Stimulated activated CD8-positive, alpha-beta memory T cell treated with anti-CD3 and anti-CD28 coated beads, Interleukin-2, amount 100 ng/mL, for 1 hour (primary cell): ENCODE data around the gene GRID1.

ENCODE experiments used
- DNase-seq, 2 donors: peaks; one replicate each; pipeline ENCODE4 v3.0.0-alpha.2; 2020; ENCODE audit warnings: low read depth in 2 of 2

The GRID1 gene

DNA sequence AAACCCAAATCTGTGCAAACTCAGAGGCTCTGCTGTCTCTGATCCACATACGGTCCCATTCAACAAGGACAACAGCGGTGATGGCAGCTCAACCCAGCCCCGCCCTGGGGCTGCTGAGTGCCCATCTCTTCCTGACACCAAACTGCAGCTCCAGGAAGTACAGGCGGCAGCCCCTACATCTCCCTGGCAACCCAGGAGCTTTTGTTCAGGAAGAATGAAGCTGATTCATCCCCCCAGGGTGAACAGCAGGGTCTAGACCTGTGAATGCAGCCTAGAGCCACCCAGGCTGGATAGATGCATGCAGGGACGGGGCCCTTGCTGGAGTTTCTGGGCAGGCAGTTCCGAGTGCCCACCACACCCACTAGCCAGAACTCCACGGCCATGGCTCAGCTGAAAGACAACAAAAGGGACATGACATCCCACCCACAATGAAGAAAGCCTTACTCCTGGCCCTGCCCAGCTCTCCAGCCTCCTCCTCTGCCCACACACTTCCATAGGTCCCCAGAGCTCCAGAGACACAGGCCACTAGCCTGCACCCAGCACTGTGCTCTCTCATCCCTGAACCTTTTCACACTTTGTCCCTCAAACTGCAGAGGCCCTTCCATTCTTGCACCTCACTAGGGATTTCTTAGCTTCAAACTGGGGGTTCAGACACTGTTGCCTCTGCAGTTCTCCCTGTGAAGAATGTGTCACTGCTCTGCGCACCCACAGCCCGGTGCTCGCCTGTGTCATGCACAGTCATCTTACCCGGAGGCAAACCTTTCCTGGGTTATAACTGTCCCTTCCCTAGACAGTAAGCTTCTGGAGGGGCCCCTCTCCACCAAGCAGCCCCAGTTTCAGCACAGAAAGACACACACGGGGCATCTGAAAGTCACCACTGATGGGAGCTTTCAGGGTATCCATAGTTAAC is 99.1 kb downstream of the GRID1 start:
- DNase-seq, result no peak

- no peak for DNase-seq
These were observed 100.0 kb downstream of the GRID1 start for GRCh38 chr10:86266446-86267242.

DNA sequence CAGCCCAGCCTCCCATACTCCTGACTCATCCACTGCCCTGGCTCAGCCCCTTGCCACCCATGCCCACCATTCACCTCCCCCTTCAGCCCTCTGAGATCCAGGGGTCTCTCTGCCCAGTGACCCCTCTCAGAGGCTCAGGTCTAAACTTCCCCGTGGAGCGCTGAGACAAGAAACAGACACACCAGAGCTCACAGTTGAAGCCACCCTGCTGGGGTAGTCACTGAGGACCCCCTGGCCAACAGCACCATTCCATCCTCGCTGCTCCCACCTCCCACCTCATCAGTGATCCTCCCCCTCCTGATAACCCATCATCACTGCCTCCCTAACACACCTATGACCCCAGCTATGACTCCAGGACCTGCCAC is 100.7 kb downstream of the GRID1 start:
- DNase-seq, result no peak

GRCh38 chr10:86265236-86265894 is 101.2 kb downstream of the GRID1 start:
- DNase-seq, result no peak

- no peak for DNase-seq
These were observed 101.9 kb downstream of the GRID1 start for GRCh38 chr10:86264481-86265231.

GRCh38 chr10:86263907-86264306 is 102.7 kb downstream of the GRID1 start:
- DNase-seq, result no peak

DNA sequence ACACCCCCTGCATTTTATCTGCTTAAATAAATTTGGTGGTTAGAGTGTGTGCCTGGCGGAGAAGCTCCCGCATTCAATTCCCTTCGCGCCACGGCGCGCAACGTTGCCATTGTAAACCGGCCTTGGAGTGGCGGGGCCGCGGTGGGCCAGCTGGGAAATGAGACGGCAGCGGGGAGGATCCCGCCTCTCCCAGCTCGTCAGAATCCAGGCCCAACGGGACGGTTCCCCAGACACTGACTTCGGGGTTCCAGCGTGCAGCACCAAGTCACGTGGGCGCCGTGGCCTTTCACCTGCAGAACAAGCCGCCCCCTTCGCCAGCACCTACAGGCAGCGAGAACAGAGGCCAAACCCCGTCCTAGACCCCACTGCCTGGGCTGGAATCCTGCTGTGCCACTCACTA is 103.4 kb downstream of the GRID1 start:
- DNase-seq, result no peak

- DNase-seq, result no peak
These were observed 103.9 kb downstream of the GRID1 start for GRCh38 chr10:86262688-86263181.

GRCh38 chr10:86261941-86262687 is 104.5 kb downstream of the GRID1 start:
- DNase-seq, result no peak

- DNase-seq, result no peak
These were observed 105.1 kb downstream of the GRID1 start for GRCh38 chr10:86261470-86261869.

DNA sequence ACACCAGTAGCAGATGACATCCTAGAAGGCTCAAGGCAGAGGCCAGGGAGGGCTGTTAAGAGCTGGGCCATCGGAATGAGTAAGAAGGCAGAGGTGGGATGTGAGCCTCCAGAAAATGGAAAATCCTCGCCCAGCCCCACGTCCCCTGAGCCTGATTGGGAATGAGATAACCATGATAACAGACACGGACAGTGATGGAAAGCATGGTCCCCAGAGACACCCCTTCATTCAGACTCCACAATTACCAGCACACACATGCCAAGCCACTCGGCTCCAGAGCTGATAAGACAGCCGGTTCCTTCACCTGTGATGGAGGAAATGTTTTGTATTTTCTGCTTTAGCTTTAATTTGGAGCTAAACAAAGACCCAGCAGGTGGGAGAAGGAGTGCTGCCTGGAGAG is 106.0 kb downstream of the GRID1 start:
- no peak for DNase-seq

DNA sequence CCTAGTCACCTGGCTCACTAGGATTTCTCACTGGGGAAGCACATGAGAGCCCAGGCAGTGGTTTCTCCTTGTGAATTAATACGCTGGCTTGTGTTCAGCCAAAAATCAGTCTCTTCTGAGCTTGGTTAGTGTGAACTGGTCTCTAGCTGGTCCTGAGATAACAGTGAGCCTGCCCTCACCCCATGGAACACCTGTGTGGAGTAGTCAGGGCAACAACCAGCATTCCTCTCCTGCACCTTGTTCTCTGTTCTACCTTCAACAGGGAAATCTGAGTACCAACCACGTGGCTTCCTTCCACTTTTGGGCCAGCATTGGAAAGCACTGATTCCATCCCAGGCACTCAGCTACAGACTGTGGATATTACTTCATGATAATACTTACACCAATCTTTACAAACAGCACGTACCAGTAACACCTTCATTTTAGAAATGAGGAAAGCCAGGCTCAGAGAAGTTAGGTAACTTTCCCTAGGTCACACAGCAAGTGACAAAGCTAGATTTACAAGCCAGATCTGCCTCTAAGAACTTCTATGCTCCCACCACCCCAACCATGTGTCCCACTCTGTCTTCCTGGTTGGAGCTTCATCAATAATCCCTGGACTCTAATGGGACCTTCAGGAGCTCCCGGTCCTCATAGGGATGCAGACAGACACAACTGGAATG is 106.6 kb downstream of the GRID1 start:
- no peak for DNase-seq

- DNase-seq, result no peak
These were observed 107.7 kb downstream of the GRID1 start for GRCh38 chr10:86258941-86259340.

DNA sequence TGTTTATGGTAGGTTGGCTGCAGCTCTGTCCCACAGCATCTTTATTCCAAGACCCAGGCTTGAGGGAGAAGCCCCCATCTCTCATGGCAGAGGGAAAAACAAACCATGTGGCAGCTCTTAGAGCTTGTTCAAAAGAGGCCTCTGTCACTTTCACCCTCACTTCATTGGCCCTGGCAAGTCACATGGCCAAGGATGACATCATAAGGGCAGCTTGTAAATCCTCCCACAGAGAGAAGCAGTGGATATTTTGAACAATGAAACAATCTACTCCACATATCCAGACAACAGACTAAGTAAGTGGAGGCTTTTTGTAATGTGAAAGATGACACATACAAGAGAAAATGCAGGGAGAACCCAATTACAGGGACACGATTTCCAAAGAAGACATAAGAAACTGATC is 108.1 kb downstream of the GRID1 start:
- no peak for DNase-seq

DNA sequence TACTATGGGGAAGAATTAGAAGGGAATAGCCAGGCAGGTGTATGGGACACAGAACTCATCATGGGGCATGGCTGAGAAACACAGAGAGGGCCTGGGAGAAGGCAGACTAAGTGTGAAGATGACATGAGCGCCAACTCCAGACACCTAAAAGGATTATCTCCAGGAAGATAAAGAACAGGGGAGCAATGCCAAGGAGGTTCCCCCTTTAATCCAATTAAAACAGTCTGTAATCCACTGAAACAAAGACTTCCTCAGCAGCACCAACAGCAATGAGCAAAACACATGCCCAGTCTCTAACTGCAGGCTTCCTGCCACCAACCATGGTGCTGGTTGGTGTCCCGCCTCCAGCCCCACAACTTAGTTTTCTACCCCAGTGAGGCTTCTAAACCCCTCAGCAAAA is 108.9 kb downstream of the GRID1 start:
- DNase-seq, result no peak

- no peak for DNase-seq
These were observed 109.8 kb downstream of the GRID1 start for GRCh38 chr10:86256690-86257315.

DNA sequence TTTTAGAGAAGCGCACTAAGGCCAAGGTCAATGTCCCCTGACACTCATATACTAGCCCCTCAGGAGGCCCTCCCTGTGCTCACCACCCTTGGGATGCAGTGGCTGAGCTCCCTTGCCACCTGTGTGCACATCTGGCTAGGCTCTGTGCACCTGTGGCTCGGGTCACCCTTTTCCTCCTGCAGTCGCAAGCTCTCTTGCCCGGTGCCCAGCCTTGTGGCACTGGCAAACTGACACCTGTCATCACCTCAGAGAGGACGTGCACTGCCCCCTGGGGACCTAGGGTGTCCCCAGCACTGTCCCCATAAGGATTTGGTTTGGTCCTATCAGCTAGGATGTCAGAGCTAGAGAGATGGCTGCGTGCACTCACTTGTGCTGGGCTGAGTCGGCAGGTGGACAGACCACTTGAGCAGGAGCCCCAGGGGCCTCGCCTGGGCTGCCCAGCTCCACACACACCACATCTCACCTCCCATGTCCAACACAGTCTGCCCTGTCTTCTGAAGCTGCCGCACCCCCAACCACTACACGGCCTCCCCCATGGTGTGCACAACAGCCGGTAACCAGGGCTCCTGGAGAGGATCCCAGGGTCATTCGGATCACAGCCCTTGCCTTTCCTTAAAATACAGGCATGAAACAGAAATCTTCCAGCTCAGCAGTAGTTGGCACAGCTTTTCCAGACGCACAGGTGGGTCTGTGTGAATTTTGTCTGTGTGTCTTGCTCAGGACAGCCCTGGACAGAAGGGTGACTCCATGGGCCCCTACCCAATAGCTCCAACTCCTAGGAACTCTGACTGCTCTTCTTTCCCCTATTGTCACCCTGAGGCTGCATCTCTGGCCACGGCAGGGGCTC is 111.0 kb downstream of the GRID1 start:
- no peak for DNase-seq

DNA sequence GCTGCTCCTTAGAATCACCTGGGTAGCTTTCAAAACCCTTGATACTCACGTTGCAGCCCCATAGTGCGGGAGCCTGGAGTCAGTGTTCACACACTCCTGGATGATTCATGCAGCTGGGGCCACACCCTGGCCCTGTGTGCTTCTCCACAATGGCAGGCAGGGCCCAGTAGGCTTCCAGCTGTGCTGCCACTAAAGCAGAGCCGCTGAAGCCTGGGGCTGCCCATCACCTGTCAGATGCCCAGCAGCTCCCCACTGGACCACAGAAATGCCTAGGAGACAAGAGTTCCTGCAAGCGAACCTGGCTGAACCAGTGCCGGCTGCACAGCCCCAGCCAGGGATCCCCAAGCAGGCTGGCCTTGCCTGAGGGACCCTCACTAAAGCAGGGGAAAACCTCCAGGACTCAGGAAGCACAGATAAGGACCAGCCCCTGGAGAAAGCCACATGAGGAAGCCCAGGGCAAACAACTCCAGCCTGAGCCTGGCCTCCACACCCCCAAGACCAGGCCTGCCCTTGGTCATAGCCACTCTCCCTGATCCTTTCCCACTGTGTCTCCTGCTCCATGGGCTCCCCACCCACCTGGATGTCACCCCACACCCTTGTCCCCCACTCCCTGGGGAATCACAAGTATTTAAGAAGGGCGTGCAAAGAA is 111.9 kb downstream of the GRID1 start:
- DNase-seq, result no peak
